GM12864 (cell line): ENCODE measurements around the gene DTNB.

ENCODE experiments used
- DNase-seq: peaks from one replicate; pipeline ENCODE4 v3.0.0-alpha.2; 2011; ENCODE audit warnings: low read depth
- H3K4me3 ChIP-seq: 2 replicates; pipeline ENCODE4 v1.5.1; 2011; ENCODE audit warnings: mild to moderate bottlenecking, low read depth, low read length, control low read depth
- TF ChIP-seq, protein P1 (sequence below): IDR thresholded peaks from 2 replicates; pipeline ENCODE4 v1.5.1; 2011; ENCODE audit warnings: low read depth, mild to moderate bottlenecking, moderate library complexity, low read length, control low read depth, inconsistent platforms; ENCODE audit errors: missing control alignments

The DTNB gene

DNA sequence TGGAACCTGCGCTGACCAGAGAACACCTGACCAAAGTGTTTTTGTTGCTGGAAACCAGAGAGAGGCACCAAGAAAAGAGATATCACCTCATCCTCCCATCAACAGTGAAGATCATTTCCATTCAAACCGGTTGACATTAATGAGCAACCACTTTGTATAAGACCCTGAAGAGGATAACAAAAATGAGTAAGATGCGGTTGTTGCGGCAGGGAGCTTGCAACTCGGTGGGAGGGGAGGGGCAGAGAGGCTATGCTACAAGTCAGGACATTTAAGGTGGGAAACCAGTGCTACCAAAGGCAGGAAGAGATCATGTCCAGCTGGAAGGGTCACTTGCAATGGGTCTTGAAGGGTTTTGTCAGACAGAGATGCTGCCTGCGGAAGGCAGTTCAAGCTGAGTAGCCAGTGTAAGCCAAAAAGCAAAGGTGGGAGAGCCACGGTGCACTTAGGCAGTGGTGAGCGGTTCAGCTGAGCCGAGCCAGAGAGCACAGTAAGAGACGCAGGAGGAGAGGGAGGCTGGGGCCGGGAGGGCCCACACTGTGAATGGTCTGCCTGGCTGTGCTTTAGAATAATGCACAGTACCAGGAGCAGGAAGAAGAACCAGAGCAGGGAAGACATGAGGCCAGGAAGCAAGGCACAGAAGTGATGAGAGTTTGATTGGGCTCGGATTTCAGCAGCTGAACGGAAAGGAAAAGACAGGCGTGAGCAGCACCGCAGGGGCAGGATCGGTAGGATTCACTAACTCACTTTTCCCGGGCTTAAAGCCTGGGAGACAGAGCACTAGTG, 24.4 kb upstream of the DTNB start:
- TF ChIP-seq, protein P1, sequence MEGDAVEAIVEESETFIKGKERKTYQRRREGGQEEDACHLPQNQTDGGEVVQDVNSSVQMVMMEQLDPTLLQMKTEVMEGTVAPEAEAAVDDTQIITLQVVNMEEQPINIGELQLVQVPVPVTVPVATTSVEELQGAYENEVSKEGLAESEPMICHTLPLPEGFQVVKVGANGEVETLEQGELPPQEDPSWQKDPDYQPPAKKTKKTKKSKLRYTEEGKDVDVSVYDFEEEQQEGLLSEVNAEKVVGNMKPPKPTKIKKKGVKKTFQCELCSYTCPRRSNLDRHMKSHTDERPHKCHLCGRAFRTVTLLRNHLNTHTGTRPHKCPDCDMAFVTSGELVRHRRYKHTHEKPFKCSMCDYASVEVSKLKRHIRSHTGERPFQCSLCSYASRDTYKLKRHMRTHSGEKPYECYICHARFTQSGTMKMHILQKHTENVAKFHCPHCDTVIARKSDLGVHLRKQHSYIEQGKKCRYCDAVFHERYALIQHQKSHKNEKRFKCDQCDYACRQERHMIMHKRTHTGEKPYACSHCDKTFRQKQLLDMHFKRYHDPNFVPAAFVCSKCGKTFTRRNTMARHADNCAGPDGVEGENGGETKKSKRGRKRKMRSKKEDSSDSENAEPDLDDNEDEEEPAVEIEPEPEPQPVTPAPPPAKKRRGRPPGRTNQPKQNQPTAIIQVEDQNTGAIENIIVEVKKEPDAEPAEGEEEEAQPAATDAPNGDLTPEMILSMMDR: peak; percentile 0
- no peak for DNase-seq
- no peak overlapping the region for H3K4me3 ChIP-seq

DNA sequence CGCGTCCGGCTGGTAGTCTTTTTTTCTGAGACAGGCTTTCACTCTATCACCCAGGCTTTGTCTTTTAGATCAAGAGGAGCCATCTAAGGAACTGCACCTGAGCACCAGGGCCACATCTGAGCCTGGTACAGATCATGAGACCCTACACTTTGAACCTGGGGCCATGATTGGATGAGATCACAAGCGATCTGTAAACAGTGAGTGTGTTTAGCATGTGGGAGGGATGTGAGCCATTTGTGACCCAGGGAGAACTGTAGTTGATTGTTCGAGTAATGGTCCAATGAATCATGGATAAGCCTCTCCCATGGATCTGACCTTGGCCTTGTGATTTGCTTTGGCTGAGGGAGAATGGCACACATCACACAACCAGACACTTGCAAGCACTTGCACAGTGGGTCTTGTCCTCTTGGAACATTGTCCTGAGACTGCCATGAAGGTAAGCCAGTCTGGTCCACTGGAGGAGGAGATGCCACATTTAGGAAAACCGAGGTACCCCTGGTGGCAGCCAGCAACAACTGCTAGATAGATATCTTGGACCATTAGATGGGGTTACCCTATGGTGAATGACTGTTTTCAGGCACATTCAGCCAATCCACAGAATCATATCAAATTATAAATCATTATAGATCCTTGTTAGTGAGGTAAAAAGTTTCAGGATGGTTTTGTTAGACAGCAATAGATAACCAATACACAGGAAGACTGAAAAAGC, 19.5 kb upstream of the DTNB start:
- no peak for DNase-seq
- TF ChIP-seq, protein P1: peak; percentile 7

DNA sequence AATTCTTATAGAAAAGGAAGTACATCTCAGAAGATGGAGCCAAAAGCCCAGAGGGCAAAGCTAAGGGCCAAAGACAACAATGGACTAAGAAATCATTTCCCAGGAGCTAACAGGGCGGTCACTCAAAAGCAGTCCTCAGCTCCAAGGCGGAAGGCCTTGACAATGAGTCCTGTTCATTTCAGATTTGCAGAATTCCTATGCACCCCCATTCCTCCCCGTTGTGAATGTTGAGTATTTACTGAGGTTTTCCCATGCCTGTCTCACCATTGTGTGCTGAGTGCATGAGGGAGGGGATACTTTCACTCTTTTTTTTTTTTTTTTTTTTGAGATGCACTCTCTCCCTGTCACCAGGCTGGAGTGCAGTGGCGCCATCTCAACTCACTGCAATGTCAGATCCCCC, 18.8 kb upstream of the DTNB start:
- no peak overlapping the region for H3K4me3 ChIP-seq
- TF ChIP-seq, protein P1: no peak
- no peak for DNase-seq

More for the DNA sequence above, 19.5 kb upstream of the DTNB start:
- no peak overlapping the region for H3K4me3 ChIP-seq

DNA sequence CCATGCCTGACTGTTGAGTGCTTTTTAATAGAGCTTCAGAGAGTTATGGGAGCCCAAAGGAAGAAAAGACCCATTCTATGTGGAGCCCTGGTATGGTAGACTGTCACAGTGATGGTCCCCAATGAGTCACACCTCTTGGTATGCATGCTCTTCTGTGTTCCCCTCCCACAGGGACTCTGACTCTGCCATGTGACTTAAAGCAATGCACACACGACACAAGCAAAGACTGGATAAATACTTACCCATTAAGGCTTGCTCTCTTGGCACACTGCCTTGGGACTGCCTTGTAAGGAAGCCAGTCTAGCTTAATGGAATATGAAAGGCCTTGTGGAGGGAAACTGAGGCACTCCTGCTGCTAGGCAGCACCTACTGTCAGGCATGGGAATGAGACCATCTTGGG, 16.7 kb upstream of the DTNB start:
- TF ChIP-seq, protein P1: no peak
- H3K4me3 ChIP-seq: no peak overlapping the region
- no peak for DNase-seq

DNA sequence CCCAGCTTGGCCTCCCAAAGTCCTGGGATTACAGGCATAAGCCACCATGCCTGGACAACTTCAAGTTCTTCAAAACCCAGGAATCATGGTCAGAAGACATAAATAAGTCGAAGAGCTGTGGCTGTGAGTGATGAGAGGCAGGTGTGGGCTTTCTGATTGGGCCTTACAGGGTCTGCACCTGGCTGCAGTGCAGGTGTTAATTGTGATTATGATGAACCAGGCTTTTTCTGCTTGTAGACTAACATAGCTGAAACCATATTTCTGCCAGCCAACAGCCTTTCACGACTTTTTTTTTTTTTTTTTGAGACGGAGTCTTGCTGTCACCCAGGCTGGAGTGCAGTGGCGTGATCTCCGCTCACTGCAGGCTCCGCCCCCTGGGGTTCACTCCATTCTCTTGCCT, 14.9 kb upstream of the DTNB start:
- TF ChIP-seq, protein P1: no peak
- no peak overlapping the region for H3K4me3 ChIP-seq
- DNase-seq: no peak

DNA sequence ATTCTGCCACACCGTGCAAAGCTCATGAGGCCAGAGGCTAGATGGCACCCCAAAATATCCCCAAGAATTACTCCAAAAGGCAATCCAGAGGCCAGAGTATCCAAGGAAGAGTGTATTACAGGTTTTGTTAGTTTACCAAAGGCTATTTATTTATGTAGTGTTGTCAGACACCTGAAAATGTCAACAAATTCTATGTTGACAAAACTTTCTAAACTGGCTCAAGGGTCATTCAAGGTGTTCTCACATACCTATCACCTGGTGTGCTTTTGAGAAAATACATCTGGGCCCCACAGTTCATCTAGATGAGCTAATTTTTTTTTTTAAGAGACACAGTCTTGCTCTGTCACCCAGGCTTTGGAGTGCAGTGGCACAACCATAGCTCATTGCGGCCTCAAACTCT, 12.4 kb upstream of the DTNB start:
- no peak for DNase-seq
- TF ChIP-seq, protein P1: no peak
- no peak overlapping the region for H3K4me3 ChIP-seq
